Measurements from ENCODE around the gene ADAM8.

DNA sequence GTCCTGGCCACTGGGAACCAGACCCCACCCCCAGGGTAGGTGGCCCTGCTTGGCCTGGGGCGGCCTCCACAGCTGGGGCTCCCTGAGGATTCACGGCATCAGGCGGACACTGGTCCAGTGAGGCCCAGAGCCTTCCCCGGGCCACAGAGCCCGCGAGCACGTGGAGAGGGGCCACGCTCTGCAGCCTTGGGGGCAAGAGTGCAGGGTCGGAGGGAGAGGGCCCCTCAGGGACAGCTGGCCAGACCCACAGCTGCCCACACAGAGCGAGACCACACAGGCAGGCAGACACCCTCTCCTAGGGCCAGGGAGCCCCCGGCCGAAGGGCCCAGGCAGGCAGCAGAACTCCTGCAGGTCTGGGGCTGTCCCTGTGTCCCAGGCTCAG, 28.3 kb downstream of the ADAM8 start:
- TF ChIP-seq, protein P1, sequence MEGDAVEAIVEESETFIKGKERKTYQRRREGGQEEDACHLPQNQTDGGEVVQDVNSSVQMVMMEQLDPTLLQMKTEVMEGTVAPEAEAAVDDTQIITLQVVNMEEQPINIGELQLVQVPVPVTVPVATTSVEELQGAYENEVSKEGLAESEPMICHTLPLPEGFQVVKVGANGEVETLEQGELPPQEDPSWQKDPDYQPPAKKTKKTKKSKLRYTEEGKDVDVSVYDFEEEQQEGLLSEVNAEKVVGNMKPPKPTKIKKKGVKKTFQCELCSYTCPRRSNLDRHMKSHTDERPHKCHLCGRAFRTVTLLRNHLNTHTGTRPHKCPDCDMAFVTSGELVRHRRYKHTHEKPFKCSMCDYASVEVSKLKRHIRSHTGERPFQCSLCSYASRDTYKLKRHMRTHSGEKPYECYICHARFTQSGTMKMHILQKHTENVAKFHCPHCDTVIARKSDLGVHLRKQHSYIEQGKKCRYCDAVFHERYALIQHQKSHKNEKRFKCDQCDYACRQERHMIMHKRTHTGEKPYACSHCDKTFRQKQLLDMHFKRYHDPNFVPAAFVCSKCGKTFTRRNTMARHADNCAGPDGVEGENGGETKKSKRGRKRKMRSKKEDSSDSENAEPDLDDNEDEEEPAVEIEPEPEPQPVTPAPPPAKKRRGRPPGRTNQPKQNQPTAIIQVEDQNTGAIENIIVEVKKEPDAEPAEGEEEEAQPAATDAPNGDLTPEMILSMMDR (conservative IDR thresholded peaks at IDR 0.05; ENCODE audit: low read depth, low read length), result no peak
- no peak for TF ChIP-seq EZH2 (IDR thresholded peaks at IDR 0.05; ENCODE audit: low read length, unreplicated experiment)

Measured in PC-3 (cell line).